DND-41 (cell line): ENCODE data around the gene SHB.

Experiments
- ATAC-seq: fragments of 200-7000 bp; cut with Tn5 transposase; 3 replicates; pipeline ENCODE4 v1.9.1; 2021; ENCODE audit warnings: low read depth; ENCODE audit not compliant: insufficient read depth
- DNase-seq: peaks from one replicate; pipeline ENCODE4 v3.0.0-alpha.2; 2020
- H2AFZ ChIP-seq: 2 replicates; pipeline ENCODE4 v1.6.0; 2012; ENCODE audit warnings: low read depth, low read length
- H3K27ac ChIP-seq: 2 replicates; pipeline ENCODE4 v1.5.1; 2012; ENCODE audit warnings: low read length, inconsistent platforms
- H3K27me3 ChIP-seq: fragments of 200-600 bp; sonication (generic); 2 replicates; pipeline ENCODE4 v1.6.0; 2012; ENCODE audit warnings: low read length, mild to moderate bottlenecking, inconsistent platforms; ENCODE audit not compliant: insufficient read depth, poor library complexity
- H3K36me3 ChIP-seq: 2 replicates; pipeline ENCODE4 v1.5.1; 2012; ENCODE audit warnings: low read length, inconsistent platforms; ENCODE audit not compliant: insufficient read depth
- H3K4me1 ChIP-seq: 2 replicates; pipeline ENCODE4 v1.5.1; 2012; ENCODE audit warnings: mild to moderate bottlenecking, low read length; ENCODE audit not compliant: insufficient read depth
- H3K4me2 ChIP-seq: 2 replicates; pipeline ENCODE4 v1.6.0; 2012; ENCODE audit warnings: mild to moderate bottlenecking, moderate library complexity, low read length, inconsistent platforms; ENCODE audit not compliant: insufficient read depth
- H3K4me3 ChIP-seq, 2 experiments: fragments of 200-600 bp in 1 of 2; shearing (Covaris generic) in 1 of 2; 2 replicates each; pipeline ENCODE4 v1.5.1; 2012 to 2016; ENCODE audit warnings: inconsistent platforms in 2 of 2, low read length in 2 of 2, mild to moderate bottlenecking in 2 of 2, low read depth in 1 of 2, moderate library complexity in 1 of 2
- H3K79me2 ChIP-seq: 2 replicates; pipeline ENCODE4 v1.6.0; 2012; ENCODE audit warnings: low read length, inconsistent platforms; ENCODE audit not compliant: insufficient read depth
- H3K9ac ChIP-seq: 2 replicates; pipeline ENCODE4 v1.6.0; 2012; ENCODE audit warnings: low read depth, mild to moderate bottlenecking, inconsistent platforms, low read length, moderate library complexity
- H3K9me3 ChIP-seq: 2 replicates; pipeline ENCODE4 v1.5.1; 2012; ENCODE audit warnings: low read length, moderate library complexity, mild to moderate bottlenecking, inconsistent platforms; ENCODE audit not compliant: insufficient read depth, severe bottlenecking
- H4K20me1 ChIP-seq: 2 replicates; pipeline ENCODE4 v1.6.0; 2012; ENCODE audit warnings: low read length; ENCODE audit not compliant: insufficient read depth
- CTCF ChIP-seq: IDR thresholded peaks from 2 replicates; pipeline ENCODE4 v1.5.1; 2012; ENCODE audit warnings: borderline replicate concordance, low read length, moderate library complexity, mild to moderate bottlenecking; ENCODE audit not compliant: poor library complexity, severe bottlenecking; ENCODE audit errors: extremely low read depth
- EZH2 ChIP-seq: IDR thresholded peaks from 3 replicates; pipeline ENCODE4 v1.6.1; 2012; ENCODE audit warnings: borderline replicate concordance, low read depth, mild to moderate bottlenecking, moderate library complexity, low read length, inconsistent platforms; ENCODE audit not compliant: severe bottlenecking

Gene SHB

GRCh38 chr9:37954581-37954981 is 114.4 kb downstream of the SHB start:
- no peak overlapping the region for H3K4me3 ChIP-seq
- H4K20me1 ChIP-seq, result no peaks in the 10 kb centered on the region
- H3K4me2 ChIP-seq, result no peak overlapping the region
- H3K9me3 ChIP-seq, result no peaks in the 10 kb centered on the region
- H3K27ac ChIP-seq, result no peak overlapping the region
- no peaks in the 10 kb centered on the region for H3K4me1 ChIP-seq
- H3K9ac ChIP-seq, result no peak overlapping the region
- no peak for TF ChIP-seq EZH2
- TF ChIP-seq CTCF, result no peak
- H2AFZ ChIP-seq, result no peak overlapping the region
- ATAC-seq (no peak), DNase-seq (no peak)
- H3K36me3 ChIP-seq, result no peaks in the 10 kb centered on the region
- H3K27me3 ChIP-seq, result no peaks in the 10 kb centered on the region
- H3K79me2 ChIP-seq, result no peaks in the 10 kb centered on the region

GRCh38 chr9:37953775-37954437 is 115.1 kb downstream of the SHB start:
- H3K27ac ChIP-seq, result no peak overlapping the region
- H3K27me3 ChIP-seq, result no peaks in the 10 kb centered on the region
- no peaks in the 10 kb centered on the region for H4K20me1 ChIP-seq
- no peaks in the 10 kb centered on the region for H3K36me3 ChIP-seq
- H3K4me3 ChIP-seq, result no peak overlapping the region
- H2AFZ ChIP-seq, result no peak overlapping the region
- H3K9ac ChIP-seq, result no peak overlapping the region
- TF ChIP-seq EZH2, result no peak
- TF ChIP-seq CTCF, result no peak
- DNase-seq, result no peak
- H3K4me2 ChIP-seq, result no peak overlapping the region
- H3K4me1 ChIP-seq, result no peaks in the 10 kb centered on the region
- H3K79me2 ChIP-seq, result no peaks in the 10 kb centered on the region
- H3K9me3 ChIP-seq, result no peaks in the 10 kb centered on the region
- no peak for ATAC-seq

GRCh38 chr9:37953206-37953774 is 115.7 kb downstream of the SHB start:
- no peak overlapping the region for H3K9ac ChIP-seq
- DNase-seq (no peak), ATAC-seq (no peak)
- no peak overlapping the region for H3K27ac ChIP-seq
- no peaks in the 10 kb centered on the region for H3K9me3 ChIP-seq
- H4K20me1 ChIP-seq, result no peaks in the 10 kb centered on the region
- no peaks in the 10 kb centered on the region for H3K36me3 ChIP-seq
- H3K4me1 ChIP-seq, result no peaks in the 10 kb centered on the region
- H3K4me3 ChIP-seq, result no peak overlapping the region
- H3K4me2 ChIP-seq, result no peak overlapping the region
- H3K27me3 ChIP-seq, result no peaks in the 10 kb centered on the region
- H2AFZ ChIP-seq, result no peak overlapping the region
- H3K79me2 ChIP-seq, result no peaks in the 10 kb centered on the region
- TF ChIP-seq CTCF, result no peak
- TF ChIP-seq EZH2, result no peak

GRCh38 chr9:37952731-37953130 is 116.3 kb downstream of the SHB start:
- no peak overlapping the region for H3K9ac ChIP-seq
- no peaks in the 10 kb centered on the region for H3K27me3 ChIP-seq
- no peak for TF ChIP-seq EZH2
- TF ChIP-seq CTCF, result no peak
- no peak for DNase-seq
- H3K4me3 ChIP-seq, result no peak overlapping the region
- H4K20me1 ChIP-seq, result no peaks in the 10 kb centered on the region
- no peak for ATAC-seq
- no peaks in the 10 kb centered on the region for H3K9me3 ChIP-seq
- H3K4me2 ChIP-seq, result no peak overlapping the region
- no peaks in the 10 kb centered on the region for H3K79me2 ChIP-seq
- H3K27ac ChIP-seq, result no peak overlapping the region
- no peak overlapping the region for H2AFZ ChIP-seq
- H3K36me3 ChIP-seq, result no peaks in the 10 kb centered on the region
- H3K4me1 ChIP-seq, result no peaks in the 10 kb centered on the region
